HepG2 (cell line): ENCODE results near the gene STX10. TPM values are rescaled to one million over a fixed set of nuclear protein-coding genes. Genes with fewer than 3 reads are reported as not detected.
A peak's percentile ranks its signal among the peaks of the same experiment; 100 is the strongest.

Experiments used
- ATAC-seq: fragments of 200-7000 bp; cut with Tn5 transposase; 3 replicates; pipeline ENCODE4 v1.9.1; 2020; ENCODE audit warnings: mild to moderate bottlenecking, moderate library complexity
- BruUV-seq: library from RNA; stranded (reverse); fragments of 400-500 nt; replicated peaks from 2 replicates; lab custom pipeline; 2021; lab: Mats Ljungman, UMichigan
- CTCF ChIA-PET: fragments of 300-600 bp; formaldehyde crosslinking; extraction: SDS; loops from one replicate; lab custom pipeline; 2021; ENCODE audit warnings: low total read pairs, inconsistent platforms, low intra/inter-chr PET ratio; lab: Yijun Ruan, JAX
- POLR2A ChIA-PET: fragments of 350-600 bp; sonication (Branson Sonifier 250); formaldehyde crosslinking; loops from one replicate; lab custom pipeline; 2020; ENCODE audit warnings: antibody characterized with exemption, inconsistent platforms; lab: Yijun Ruan, JAX
- DNase-seq: peaks from one replicate; pipeline ENCODE4 v3.0.0-alpha.2; 2015; ENCODE audit warnings: low spot score
- FAIRE-seq: peaks from 3 replicates; lab custom pipeline; 2011; peaks lifted over from hg19 to GRCh38; lab: Jason Lieb, UNC
- H2AFZ ChIP-seq: one replicate; pipeline ENCODE4 v1.6.1; 2011; ENCODE audit warnings: low read length, inconsistent platforms
- H3K27ac ChIP-seq: fragments of 300-600 bp; 3 replicates; pipeline ENCODE4 v1.8.0; 2011; ENCODE audit warnings: mixed run types, mild to moderate bottlenecking, mixed read lengths, low read length, inconsistent platforms; ENCODE audit not compliant: insufficient read depth; ENCODE audit errors: extremely low read length
- H3K27me3 ChIP-seq, 2 experiments: fragments of 200-600 bp in 1 of 2; 2 replicates in 1 of 2; 3 replicates in 1 of 2; pipeline versions ENCODE4 v1.6.0 to v1.8.0; 2011; ENCODE audit warnings: low read length in 2 of 2, mild to moderate bottlenecking in 2 of 2, moderate library complexity in 2 of 2, inconsistent platforms in 1 of 2; ENCODE audit not compliant: insufficient read depth in 2 of 2, control insufficient read depth in 1 of 2
- H3K36me3 ChIP-seq, 2 experiments: fragments of 200-600 bp in 1 of 2; replicated peaks in 1 of 2; 2 replicates in 1 of 2; 3 replicates in 1 of 2; pipeline versions ENCODE4 v1.5.1 to v1.8.0; 2011; ENCODE audit warnings: low read length in 2 of 2, inconsistent platforms in 1 of 2; ENCODE audit not compliant: insufficient read depth in 2 of 2, control insufficient read depth in 1 of 2
- H3K4me1 ChIP-seq: 2 replicates; pipeline ENCODE4 v1.5.1; 2012; ENCODE audit warnings: low read length, inconsistent platforms; ENCODE audit not compliant: insufficient read depth
- H3K4me2 ChIP-seq: 2 replicates; pipeline ENCODE4 v1.6.0; 2011; ENCODE audit warnings: low read depth, low read length, inconsistent platforms
- H3K4me3 ChIP-seq, 3 experiments: fragments of 200-600 bp in 1 of 3; sonication (generic), shearing (Covaris generic) in 1 of 3; replicated peaks in 1 of 3; 2 replicates each; pipeline ENCODE4 v1.5.1; 2011 to 2016; ENCODE audit warnings: low read length in 3 of 3, inconsistent platforms in 2 of 3, low read depth in 2 of 3, mild to moderate bottlenecking in 2 of 3, control low read depth in 1 of 3, mixed read lengths in 1 of 3; ENCODE audit not compliant: insufficient read depth in 1 of 3
- H3K79me2 ChIP-seq: one replicate; pipeline ENCODE4 v1.6.1; 2011; ENCODE audit warnings: low read length, inconsistent platforms; ENCODE audit not compliant: insufficient read depth
- H3K9ac ChIP-seq: 2 replicates; pipeline ENCODE4 v1.6.0; 2011; ENCODE audit warnings: mild to moderate bottlenecking, low read depth, low read length, inconsistent platforms; ENCODE audit not compliant: insufficient read depth
- H3K9me3 ChIP-seq: 2 replicates; pipeline ENCODE4 v1.5.1; 2012; ENCODE audit warnings: mild to moderate bottlenecking, low read length
- H4K20me1 ChIP-seq: 2 replicates; pipeline ENCODE4 v1.6.0; 2011; ENCODE audit warnings: inconsistent platforms, mild to moderate bottlenecking, low read length, moderate library complexity; ENCODE audit not compliant: insufficient read depth
- CEBPZ ChIP-seq: IDR thresholded peaks from 2 replicates; pipeline ENCODE4 v1.6.1; 2012; ENCODE audit warnings: low read length, improper control_type of control experiment
- CERS6 ChIP-seq: sonication (generic); formaldehyde crosslinking; IDR thresholded peaks from 2 replicates; pipeline ENCODE4 v1.5.0; 2020; ENCODE audit warnings: missing genetic modification reagents
- CSRNP2 ChIP-seq: sonication (generic); formaldehyde crosslinking; conservative IDR thresholded peaks from 2 replicates; pipeline ENCODE4 v1.8.0; 2022; ENCODE audit warnings: low read depth, missing genetic modification reagents
- DMTF1 ChIP-seq: sonication (generic); formaldehyde crosslinking; IDR thresholded peaks from 2 replicates; pipeline ENCODE4 v1.4.0; 2020; ENCODE audit warnings: mild to moderate bottlenecking, missing genetic modification reagents
- MLX ChIP-seq: IDR thresholded peaks from 2 replicates; pipeline ENCODE4 v1.6.1; 2016
- POGZ ChIP-seq: sonication (generic); formaldehyde crosslinking; IDR thresholded peaks from 2 replicates; pipeline ENCODE4 v1.4.0; 2020; ENCODE audit warnings: mild to moderate bottlenecking, missing genetic modification reagents
- RXRB ChIP-seq: IDR thresholded peaks from 2 replicates; pipeline ENCODE4 v1.6.1; 2016; ENCODE audit warnings: borderline replicate concordance, missing genetic modification reagents, missing compliant biosample characterization
- TOPORS ChIP-seq: sonication (generic); formaldehyde crosslinking; IDR thresholded peaks from 2 replicates; pipeline ENCODE4 v1.8.0; 2023; ENCODE audit warnings: mild to moderate bottlenecking, missing genetic modification reagents
- TP53 ChIP-seq: sonication (generic); formaldehyde crosslinking; conservative IDR thresholded peaks from 2 replicates; pipeline ENCODE4 v1.4.0; 2020; ENCODE audit warnings: missing genetic modification reagents
- ZC3H13 ChIP-seq: sonication (generic); formaldehyde crosslinking; IDR thresholded peaks from 2 replicates; pipeline ENCODE4 v1.8.1; 2023; ENCODE audit warnings: mild to moderate bottlenecking, missing genetic modification reagents, moderate library complexity
- ZNF549 ChIP-seq: sonication (generic); formaldehyde crosslinking; IDR thresholded peaks from 2 replicates; pipeline ENCODE4 v1.5.0; 2020; ENCODE audit warnings: missing genetic modification reagents
- ZNF724P ChIP-seq: sonication (generic); formaldehyde crosslinking; IDR thresholded peaks from 2 replicates; pipeline ENCODE4 v1.8.0; 2022; ENCODE audit warnings: missing genetic modification reagents, borderline replicate concordance
- ZNF740 ChIP-seq: sonication (generic); formaldehyde crosslinking; IDR thresholded peaks from 2 replicates; pipeline ENCODE4 v1.4.0; 2020; ENCODE audit warnings: missing genetic modification reagents
- ZNF773 ChIP-seq: sonication (generic); formaldehyde crosslinking; IDR thresholded peaks from 2 replicates; pipeline ENCODE4 v1.4.0; 2020; ENCODE audit warnings: missing genetic modification reagents, borderline replicate concordance
- ZNF841 ChIP-seq: sonication (generic); formaldehyde crosslinking; IDR thresholded peaks from 2 replicates; pipeline ENCODE4 v1.8.1; 2023; ENCODE audit warnings: missing genetic modification reagents, borderline replicate concordance
- WGBS: methylation state at CpG from one replicate; pipeline ENCODE4 v1.1.6; 2017; ENCODE audit warnings: low lambda C conversion rate; 5-methylcytosine and 5-hydroxymethylcytosine counted together
- in situ Hi-C: cut with HindIII; loops from 2 replicates; pipeline ENCODE4 v1.10.0; 2017; ENCODE audit warnings: low pct_unique_long_range_greater_than_20kb; ENCODE audit not compliant: extremely low pct_ligation_motif_present
- intact Hi-C: fragments of 100-400 bp; cut with micrococcal nuclease; formaldehyde crosslinking; loops from one replicate; pipeline ENCODE4 v1.10.0; 2022; ENCODE audit not compliant: unreplicated experiment
- polyA plus RNA-seq, 8 experiments: library from polyadenylated mRNA; depleted of rRNA in 3 of 8; stranded (reverse) in 7 of 8; unstranded in 1 of 8; fragments of >200 nt; fragmentation: Illumina TruSeq in 4 of 8; extraction: Trizol in 4 of 8; gene quantifications; 2 replicates each; pipeline versions ENCODE4 v1.2.1 to v1.2.3, GENCODE V29; 2011 to 2016; ENCODE audit warnings: low read depth in 4 of 8, missing spikeins in 1 of 8, mixed read lengths in 1 of 8; ENCODE audit not compliant: insufficient read depth in 1 of 8
- total RNA-seq, 5 experiments: library from RNA; depleted of rRNA; stranded (reverse); fragments of >200 nt; fragmentation: Illumina TruSeq; extraction: Trizol; gene quantifications; 2 replicates each; pipeline ENCODE4 v1.2.3, GENCODE V29; 2016; ENCODE audit warnings: low read depth in 1 of 5

The STX10 gene
- total and polyA plus RNA-seq, 2 of the 13 experiments (the other 11 are each of a cell fraction or from before 2014, with no cell fraction given): 47.9 to 66.4 TPM

GRCh38 chr19:13120031-13120430 lies 30.1 kb downstream of the STX10 start:
- Histone ChIP-seq H3K27me3 (no peaks in the 10 kb centered on the region; a peak in 1 of 5 replicates), H4K20me1 (peaks cover 22% of the 10 kb centered on the region), H3K27ac (peak overlapping the region; percentile 91), H3K4me3 (no peak overlapping the region; a peak in 1 of 6 replicates), H3K79me2 (peaks cover 74% of the 10 kb centered on the region), H2AFZ (no peak overlapping the region), H3K4me2 (peak overlapping the region; percentile 85; the same call in 1 of the 2 replicates), H3K9ac (peak overlapping the region; percentile 99; the same call in 1 of the 2 replicates), H3K4me1 (peaks cover 37% of the 10 kb centered on the region), H3K36me3 (peaks cover 7 to 32% of the 10 kb centered on the region in 2 experiments; a peak in 4 of 5 replicates), H3K9me3 (no peaks in the 10 kb centered on the region)
- DNase-seq (no peak), FAIRE-seq (no peak), ATAC-seq (no peak)
- ChIA-PET CTCF (no interaction called here), POLR2A (interaction anchor here (1.0 to 2.5 kb wide), 4 partner anchors 9 to 33 kb away, joined by 3 to 20 read pairs (median 7); partner anchors contain the start of genes IER2 and STX10)
- BruUV-seq: no TSS peak
- 89% methylated on average over 8 of the region's 9 CpGs for WGBS
- in situ Hi-C loops: no loop called here
- intact Hi-C loops: no loop called here
- TF ChIP-seq CEBPZ (no peak), ZNF724P (no peak), ZC3H13 (CRISPR knock-in tag) (no peak), DMTF1 (CRISPR knock-in tag) (no peak), CERS6 (CRISPR knock-in tag) (no peak), ZNF841 (CRISPR knock-in tag) (no peak), CSRNP2 (no peak), RXRB (no peak), POGZ (CRISPR knock-in tag) (no peak), TP53 (CRISPR knock-in tag) (no peak), ZNF549 (CRISPR knock-in tag) (no peak), MLX (CRISPR knock-in tag) (no peak), ZNF773 (no peak), ZNF740 (CRISPR knock-in tag) (no peak), TOPORS (no peak)
